HG03280 (cell line): ENCODE measurements around the gene PSMB7.
"Not testable (repeated sequence)": the region's sequence is repeated elsewhere in the genome, so short reads cannot be mapped to it uniquely, and the experiment has no call there.

Experiments
- ATAC-seq: cut with Tn5 transposase; IDR thresholded peaks from one replicate; pipeline ENCODE4 v1.9.1; 2021; ENCODE audit warnings: mild to moderate bottlenecking, moderate library complexity; ENCODE audit not compliant: unreplicated experiment

Gene PSMB7

DNA sequence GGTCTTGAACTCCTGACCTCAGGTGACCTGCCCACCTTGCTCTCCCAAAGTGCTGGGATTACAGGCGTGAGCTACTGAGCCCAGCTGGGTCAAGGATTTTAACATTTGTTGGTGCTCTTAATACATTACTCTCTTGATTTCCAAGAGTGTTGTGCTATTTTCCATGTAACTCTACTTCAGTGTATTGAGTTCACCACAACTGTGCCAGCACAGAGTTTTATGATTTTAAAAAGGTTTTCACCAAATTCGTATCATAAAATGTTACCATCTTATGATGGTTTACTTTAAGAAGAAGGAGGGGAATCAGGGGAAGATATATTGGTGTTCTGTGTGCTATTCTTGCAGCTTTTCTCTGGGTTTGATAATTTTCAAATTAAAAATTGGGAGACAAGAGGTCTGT lies 28.4 kb upstream of the PSMB7 start:
- ATAC-seq: no peak

DNA sequence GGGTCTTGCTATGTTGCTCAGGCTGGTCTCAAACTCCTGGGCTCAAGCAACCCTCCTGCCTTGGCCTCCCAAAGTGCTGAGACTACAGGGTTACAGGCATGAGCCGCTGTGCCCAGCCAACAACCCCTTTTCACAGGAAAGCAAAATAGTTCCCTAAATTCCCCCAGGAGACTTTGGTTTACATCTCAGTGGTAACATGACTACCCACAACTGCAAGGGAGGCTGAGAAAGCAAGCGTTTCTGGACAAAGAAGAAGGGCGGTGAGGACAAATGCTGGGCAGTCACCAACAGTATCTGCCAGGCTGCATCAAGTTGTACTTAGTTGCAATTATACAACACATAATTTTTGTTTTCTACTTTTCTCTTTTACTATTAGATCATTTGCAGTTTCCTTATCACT lies 27.6 kb upstream of the PSMB7 start:
- ATAC-seq: no peak

DNA sequence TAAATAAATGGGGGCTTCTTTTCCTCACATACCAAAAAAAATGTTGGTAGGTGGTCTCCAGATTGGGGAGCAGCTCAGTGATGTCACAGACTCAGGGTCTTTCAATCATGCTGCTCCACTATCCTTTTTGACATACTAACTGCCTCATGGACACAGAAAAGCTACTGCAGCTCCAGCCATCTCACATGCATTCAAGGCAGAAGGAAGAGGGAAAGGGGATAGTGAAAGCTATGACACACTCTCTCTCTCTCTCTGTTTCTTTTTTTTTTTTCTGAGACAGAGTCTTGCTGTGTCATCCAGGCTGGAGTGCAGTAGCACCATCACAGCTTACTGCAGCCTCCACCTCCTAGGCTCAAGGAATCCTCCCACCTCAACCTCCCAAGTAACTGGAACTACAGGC lies 27.1 kb upstream of the PSMB7 start:
- ATAC-seq: no peak

DNA sequence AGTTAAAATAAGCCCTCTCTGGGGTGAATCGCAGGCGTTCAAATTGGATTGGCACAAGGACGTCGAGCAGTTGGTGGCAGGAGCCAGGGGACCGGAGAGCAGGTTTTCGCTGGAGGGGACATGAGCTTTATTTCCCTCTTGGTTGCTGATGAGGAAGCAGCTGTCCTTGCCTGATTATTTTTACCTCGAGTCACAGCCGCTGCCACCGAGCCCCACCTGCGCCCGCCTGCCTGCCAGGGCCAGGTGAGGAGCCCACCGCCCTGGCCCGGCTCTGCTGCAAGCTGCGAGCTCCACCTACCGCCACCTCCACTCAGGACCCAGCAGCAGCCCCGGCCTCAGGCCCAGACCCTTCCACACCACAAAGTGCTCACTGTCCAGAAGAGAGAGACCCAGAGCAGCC lies 26.0 kb upstream of the PSMB7 start:
- ATAC-seq: no peak

DNA sequence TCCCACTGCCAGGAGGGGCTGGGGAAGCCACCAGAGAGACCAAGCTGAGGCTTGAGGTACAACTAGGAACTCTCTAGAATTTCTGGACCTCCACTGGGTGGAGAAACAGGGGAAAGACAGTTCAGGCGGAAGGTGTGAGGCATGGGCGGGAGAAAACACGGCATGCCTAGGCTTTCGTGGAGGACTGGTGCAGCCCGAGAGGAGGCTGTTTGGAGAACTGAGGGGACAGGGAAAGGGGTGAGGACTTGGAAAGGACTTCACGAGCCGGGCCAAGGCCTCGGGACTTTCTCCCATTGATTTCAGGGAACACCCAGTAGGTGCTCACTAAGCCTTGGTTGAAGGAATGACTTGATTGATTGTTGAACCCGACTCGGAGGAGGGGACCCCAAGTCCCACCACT lies 25.5 kb upstream of the PSMB7 start:
- ATAC-seq: no peak

DNA sequence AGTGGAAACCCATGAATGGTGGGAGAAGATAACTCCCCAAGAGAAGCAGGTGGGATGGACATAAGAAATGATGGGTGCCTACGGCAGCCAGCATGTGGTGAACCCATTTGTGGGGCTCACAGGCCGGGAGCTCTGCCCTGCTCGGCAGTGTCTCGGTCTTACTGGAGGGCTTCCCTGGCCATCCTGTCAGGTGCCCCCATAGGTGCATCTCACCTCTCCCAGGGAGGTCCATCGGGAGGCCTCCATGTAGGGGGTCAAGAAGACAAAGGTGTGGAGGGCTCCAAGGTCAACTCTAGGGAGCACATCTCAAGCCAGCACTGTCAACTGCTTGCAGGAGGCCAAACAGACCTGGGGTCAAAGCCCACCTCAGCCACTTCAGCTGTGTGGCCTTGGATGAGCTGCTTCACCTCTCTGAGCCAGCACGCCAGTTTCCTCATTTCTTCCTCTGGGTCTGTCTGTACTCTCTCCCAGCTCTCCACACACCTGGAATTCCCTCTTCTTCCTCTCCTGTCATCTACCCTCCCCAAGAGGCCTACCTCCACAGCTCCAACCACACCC lies 24.5 kb upstream of the PSMB7 start:
- no peak for ATAC-seq

DNA sequence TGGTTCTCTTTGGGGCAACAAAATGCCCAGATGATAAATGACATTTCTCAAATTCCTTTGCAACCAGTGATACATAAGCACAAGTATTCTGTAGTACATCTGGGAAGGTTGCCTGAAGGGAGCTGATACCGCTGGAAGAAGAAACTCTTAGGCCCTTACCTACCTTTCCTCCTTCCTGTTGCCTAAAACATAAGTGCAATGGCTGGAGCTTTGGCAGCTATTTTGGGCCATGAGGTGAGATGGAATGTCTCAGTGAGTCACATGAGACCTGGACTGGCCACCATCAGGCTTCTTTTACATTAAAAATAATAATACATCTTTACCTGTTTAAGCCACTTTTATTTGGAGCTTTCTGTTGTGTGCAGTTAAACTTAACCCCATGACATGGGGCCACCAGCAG lies 23.8 kb upstream of the PSMB7 start:
- ATAC-seq: no peak

DNA sequence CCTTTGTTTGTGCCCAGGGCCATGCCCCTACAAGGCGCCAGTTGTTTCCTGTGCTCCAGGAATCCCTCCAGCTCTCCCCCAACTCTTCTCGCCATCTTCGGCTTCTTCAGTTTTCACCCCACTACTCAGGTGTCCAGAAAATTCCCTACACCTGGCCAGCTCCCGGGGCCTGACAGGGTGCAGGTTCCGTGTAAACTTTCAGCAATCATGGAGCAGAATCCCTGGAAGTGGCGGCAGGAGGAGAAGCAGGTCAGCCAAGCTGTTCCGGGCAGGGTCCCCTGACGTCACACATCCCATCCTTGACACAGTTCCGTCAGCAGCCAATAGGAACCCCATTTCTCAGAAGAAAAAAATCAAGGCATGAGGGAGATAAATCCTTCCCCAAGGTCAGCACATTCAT lies 22.8 kb upstream of the PSMB7 start:
- no peak for ATAC-seq

DNA sequence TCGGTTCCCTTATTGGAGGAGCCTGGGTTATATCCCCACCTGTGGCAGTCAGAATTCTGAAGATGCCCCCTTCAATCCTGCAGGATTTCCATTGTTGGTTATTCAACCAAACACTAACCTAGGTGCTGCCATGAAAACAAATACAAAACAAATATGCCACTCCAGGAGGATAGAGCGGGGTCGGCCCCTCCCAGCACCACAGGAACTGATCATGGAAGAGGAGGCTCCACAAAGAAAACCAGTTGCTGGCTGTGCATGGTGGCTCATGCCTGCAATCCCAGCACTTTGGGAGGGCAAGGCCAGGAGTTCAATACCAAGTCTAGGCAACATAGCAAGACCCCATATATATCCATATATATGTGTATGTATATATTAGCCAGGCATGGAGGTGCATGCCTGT lies 21.8 kb upstream of the PSMB7 start:
- ATAC-seq: no peak

DNA sequence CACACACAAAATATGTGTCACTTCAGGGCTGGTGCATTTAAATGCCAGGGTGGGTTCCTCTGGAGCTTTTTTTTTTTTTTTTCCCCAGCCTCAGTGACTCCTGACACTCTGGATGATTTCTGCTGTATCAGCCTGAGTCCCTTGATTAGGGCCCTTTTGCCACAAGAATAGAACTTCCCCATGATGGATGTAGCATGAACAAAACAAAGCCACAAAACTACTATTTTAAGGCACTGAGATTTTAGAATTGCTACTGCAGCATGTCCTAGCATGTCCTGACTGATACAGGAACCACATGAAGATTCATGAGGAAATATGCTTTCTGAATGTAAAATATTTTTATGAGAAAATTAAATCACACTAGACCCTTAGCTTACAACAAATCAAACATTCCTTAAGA lies 21.1 kb upstream of the PSMB7 start:
- ATAC-seq: no peak

DNA sequence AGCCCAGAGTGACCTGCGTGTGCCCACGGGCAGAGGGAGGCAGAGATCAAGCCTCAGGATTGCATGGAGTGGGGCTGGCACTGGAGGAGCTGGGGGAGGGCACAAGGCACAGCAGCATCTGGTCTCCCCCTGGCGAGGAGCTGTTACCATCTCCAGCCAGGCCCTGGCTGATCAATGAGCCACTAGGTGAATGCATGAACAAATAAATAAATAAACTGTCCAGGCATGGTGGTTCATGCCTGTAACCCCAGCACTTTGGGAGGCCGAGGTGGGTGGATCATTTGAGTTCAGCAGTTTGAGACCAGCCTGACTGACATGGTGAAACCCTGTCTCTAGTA lies 14.3 kb upstream of the PSMB7 start:
- no peak for ATAC-seq

DNA sequence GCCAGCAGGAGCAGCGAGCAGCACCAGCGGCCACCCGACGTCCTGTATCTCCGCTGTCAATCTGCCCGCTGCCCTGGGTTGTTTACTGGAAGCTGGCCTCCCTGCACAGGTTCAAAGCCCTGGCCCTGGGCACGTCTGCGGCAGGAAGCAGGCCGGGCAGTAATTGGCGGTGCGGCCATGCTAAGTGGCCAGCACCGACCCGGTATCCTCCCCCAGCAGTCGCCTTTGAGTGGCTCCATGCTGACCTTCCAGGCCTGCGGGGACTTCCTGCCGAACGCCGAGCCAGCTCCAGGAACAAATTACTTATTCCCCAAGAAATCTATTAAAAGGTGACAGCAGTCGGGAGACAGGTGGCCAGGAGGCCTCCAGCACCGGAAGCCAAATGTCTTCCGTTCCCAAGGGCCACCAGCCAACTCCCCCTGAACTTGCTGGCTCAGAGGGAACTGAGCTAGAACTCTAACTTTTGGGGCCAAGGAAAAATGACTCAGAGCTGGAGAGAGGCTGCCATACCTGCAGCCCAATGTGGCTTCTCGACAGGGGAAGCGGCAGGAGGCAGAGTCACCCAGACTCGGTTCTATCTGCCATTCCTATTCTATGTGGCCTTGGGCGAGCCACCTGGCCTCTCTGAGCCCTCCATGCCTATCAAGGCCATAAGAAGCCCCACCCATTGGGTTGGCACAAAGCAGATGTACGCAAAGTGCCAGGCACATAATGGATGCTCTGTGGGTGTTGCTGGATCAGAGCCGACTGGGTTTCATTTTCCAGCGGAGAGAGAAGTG lies 13.7 kb upstream of the PSMB7 start:
- no peak for ATAC-seq

DNA sequence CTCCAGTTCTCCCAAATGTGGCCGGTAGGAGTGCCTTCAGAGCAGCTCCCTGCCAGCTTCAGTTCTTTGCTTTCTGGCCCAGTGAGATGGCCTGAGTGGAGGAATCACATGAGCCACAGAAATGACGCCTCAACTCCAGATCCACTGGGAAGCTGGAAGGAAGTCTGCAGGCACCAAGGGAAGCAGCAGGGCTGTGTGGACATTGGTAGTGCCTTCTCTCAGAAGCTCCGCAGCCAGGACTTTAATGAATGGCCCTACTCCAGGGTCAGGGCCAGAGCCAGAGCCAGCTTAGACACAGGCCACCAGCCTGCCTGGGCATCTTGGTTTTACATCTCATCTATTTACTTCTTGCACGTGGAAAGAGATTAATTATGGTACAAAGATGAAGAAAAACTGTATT lies 12.0 kb upstream of the PSMB7 start:
- ATAC-seq: no peak

DNA sequence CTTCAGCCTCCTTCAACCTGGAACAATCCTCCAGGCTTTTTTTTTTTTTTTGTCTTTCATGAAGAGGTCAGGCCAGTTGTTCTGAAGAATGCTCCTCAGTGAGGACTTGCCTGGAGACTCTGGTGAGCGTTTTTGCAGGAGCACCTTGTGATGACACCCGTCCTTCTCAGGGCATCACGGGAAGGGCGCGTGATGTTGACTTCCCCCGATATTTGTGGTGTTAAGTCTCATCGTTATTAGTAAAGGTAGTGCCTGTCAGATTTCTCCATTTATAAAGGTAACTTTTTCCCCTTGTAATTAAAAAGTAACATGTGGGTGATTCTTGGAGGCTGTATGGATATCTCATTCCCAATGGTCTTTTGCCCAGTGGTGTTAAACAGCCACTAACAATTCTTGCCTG lies 11.1 kb upstream of the PSMB7 start:
- no peak for ATAC-seq

DNA sequence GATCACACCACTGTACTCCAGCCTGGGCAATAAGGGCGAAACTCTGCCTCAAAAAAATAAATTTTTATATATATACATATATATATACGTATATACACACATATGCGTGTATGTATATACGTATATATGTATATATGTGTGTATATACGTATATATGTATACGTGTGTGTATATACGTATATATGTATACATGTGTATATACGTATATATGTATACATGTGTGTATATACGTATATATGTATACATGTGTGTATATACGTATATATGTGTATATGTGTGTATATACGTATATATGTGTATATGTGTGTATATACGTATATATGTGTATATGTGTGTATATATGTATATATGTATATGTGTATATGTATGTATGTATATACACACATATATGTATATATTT lies 10.5 kb upstream of the PSMB7 start:
- ATAC-seq: not testable (repeated sequence)

DNA sequence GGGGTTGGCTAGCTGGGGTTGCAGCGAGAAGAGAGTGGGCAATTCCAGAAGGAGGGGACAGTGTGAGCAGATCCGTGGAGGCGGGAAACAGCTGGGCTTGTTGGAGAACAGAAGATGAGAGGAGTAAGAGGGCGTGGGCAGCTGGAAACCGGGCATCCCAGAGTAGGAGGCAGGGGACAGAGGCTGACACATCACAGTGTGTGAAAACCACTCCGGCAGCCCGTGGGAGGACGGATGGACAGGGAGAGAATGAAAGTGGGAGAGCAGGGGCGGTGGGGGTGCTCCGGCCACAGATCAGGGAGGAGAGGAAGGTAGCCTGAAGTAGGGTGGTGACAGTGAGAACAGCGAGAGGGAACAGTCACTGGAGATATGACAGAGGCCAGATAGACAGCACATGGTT lies 8.3 kb upstream of the PSMB7 start:
- ATAC-seq: no peak

DNA sequence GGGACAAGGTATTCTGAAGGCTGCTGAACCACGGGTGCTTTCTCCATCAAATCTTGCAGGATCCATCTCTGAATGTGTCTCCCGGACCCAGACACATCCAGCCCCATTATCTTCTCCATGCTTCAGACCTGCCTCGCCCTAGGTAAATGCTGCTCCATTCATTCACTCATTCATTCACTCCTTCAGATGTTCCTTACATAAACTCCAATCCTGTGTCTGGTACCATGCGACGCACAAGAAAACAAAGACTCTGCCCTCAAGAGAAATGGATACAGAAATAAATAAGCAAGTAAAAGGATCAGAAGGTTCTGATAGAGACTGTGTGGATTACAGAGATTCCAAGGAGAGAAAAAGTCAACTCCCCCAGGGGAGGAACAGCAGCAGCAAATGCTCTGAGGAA lies 7.9 kb upstream of the PSMB7 start:
- ATAC-seq: no peak

DNA sequence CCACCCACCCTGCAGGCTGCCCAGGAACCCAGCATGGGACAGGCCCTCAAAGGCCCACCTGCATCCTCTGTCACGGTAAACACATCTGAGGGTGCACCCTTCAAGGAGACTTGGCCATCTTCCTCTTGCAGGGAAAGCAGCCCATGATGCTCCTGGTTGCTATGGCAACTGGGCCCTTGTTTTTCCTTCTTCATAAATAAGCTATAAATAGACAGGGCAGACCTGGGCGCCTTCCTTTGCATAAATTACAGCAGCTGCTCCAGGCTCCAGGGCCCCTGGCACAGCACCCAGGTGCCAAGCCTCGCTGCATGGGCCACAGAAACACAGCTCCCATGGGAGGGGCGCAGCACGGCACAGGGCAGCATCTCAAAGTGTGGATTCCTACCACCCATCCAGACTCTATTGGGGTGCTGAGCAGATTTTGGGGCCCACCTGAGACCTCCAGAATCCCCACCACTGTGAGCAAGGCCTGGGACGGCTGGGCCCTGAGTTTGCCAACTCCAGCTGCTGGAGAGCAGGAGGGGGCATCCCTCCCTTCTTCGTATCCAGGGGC lies 5.8 kb upstream of the PSMB7 start:
- no peak for ATAC-seq

DNA sequence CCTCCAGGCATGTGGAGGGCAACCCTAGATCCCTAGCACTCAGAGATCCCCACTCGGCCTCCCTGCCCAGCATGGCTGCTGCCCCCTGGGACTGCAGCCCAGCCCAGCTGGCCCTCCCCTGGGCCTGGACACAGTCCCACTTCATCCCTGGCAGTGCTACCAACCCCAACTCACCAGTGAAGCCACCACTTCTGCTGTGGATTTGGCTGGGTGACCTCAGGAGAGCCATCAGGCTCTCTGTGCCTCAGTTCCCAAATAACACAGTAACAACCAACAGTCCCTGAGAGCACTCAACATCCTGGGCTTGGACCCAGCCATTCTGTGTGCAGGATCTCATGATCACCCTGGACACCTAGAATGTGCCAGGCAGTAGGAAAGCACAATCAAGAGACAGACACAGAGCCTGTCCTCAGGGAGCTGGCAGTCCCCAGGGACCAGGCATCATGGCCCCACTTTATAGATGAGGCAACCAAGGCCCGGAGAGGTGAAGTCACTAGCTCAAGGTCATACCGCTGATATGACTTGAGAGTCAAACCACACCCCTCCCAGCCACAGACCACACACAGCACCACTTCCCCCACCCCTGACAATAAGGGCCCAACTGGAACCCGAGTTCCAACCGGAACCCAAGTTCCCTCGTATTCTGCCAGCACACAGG lies 4.7 kb upstream of the PSMB7 start:
- no peak for ATAC-seq

DNA sequence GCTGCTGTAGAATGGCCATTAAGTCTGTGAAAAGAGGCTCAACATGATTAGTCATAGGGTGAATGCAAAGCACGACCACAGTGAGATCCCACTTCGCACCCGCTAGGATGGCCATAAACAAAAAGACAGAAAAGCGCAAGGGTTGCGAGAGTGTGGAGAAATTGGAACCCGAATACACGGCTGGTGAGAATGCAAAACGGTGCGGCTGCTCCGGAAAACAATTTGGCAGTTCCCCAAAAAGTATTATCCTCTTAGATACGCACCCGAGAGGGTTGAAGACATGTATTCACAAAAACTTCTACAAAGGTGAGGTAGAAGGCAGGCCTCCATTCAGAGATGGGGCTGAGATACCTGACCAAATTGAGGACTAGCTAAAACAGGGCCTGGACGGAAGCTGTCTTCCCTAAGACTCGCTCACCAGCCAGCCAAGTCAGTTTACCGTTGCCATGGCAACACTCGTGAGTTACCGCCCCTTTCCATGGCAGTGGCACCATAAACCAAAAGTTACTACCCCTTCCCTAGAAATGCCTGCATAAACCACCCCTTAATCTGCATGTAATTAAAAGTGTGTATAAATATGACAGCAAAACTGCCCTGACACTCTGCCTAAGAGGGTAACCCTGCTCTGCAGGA lies 726 bp upstream of the PSMB7 start:
- ATAC-seq: no peak

DNA sequence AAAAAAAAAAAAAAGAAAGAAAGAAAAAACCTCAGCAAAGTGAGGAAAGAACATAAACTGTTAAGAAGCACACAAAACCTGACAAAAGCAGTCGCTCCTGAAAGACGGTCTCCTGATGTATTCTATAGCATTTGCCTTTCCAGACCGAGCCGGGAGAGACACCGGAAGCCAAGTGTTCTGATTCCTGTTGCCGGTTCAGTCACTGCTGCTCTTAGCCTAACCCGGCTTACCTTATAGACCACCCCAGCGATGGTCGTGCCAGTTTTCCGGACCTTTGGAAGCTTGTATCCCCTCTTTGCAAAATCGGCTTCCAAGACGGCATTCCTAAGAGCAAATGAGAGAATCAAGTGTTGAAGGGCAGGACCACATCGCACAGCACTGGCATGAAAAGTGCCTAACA lies 630 bp downstream of the PSMB7 start:
- ATAC-seq: no peak

DNA sequence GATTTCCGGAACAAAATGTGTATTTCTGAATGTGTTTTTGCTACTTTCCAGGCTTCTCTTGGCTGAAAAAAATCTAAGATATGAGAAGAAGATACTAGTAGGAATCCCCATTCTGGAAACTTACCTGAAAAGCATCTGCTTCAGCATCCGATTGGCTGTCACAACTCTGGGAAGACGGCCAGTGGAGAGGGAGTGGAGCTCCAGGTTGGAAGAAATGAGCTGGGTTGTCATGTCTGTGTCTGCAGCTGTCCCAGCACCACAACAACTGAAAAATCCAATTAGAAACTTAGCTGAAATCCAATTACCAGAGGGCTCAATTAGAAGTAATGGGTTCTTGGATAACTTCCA lies 3.0 kb downstream of the PSMB7 start:
- no peak for ATAC-seq
